HCT116 (cell line): ENCODE results near the gene UBE2E2. TPM values are rescaled to one million over a fixed set of nuclear protein-coding genes. Genes with fewer than 3 reads are reported as not detected.

Experiments used
- ATAC-seq: fragments of 200-7000 bp; cut with Tn5 transposase; 2 replicates; pipeline ENCODE4 v1.9.1; 2020; ENCODE audit warnings: mild to moderate bottlenecking, moderate library complexity
- BruUV-seq: library from RNA; stranded (reverse); fragments of 400-500 nt; replicated peaks from 2 replicates; lab custom pipeline; 2021; lab: Mats Ljungman, UMichigan
- CTCF ChIA-PET: fragments of 300-600 bp; sonication (Branson Sonifier 250); formaldehyde crosslinking; loops from one replicate; lab custom pipeline; 2021; ENCODE audit warnings: antibody characterized with exemption; lab: Charles Lee
- POLR2A ChIA-PET: fragments of 300-600, 350-600 bp; sonication (Branson Sonifier 250); formaldehyde crosslinking; loops from one replicate; lab custom pipeline; 2021; ENCODE audit warnings: antibody characterized with exemption; lab: Charles Lee
- RAD21 ChIA-PET, 2 experiments: fragments of 300-600 bp; sonication (Branson Sonifier 250); formaldehyde crosslinking; loops; one replicate each; lab custom pipeline; 2023; ENCODE audit warnings: low total read pairs in 2 of 2; ENCODE audit not compliant: uncharacterized antibody in 2 of 2, unreplicated experiment in 2 of 2, low non-redundant PET in 1 of 2; lab: Charles Lee
- DNase-seq: peaks from one replicate; pipeline ENCODE4 v3.0.0-alpha.2; 2010; ENCODE audit warnings: low read depth, low spot score
- H2AFZ ChIP-seq: fragments of 200-600 bp; shearing (Covaris generic), sonication (generic); 2 replicates; pipeline ENCODE4 v1.6.1; 2017; ENCODE audit warnings: low read depth, mixed run types, mixed read lengths, antibody characterized with exemption, low read length; ENCODE audit not compliant: poor library complexity, severe bottlenecking
- H3K27ac ChIP-seq: 2 replicates; pipeline ENCODE4 v1.5.1; 2012; ENCODE audit warnings: low read depth, low read length
- H3K27me3 ChIP-seq: fragments of 200-600 bp; sonication (generic); 2 replicates; pipeline ENCODE4 v1.6.1; 2016; ENCODE audit warnings: mixed run types, low read length, mixed read lengths; ENCODE audit not compliant: insufficient read depth
- H3K36me3 ChIP-seq, 2 experiments: fragments of 200-500 bp in 1 of 2; fragments of 200-600 bp in 1 of 2; sonication (Bioruptor generic) in 1 of 2; sonication (generic) in 1 of 2; 2 replicates each; pipeline versions ENCODE4 v1.5.1 to v1.6.1; 2014 to 2016; ENCODE audit warnings: low read length in 2 of 2, inconsistent platforms in 1 of 2, mixed read lengths in 1 of 2, mixed run types in 1 of 2; ENCODE audit not compliant: insufficient read depth in 2 of 2, control insufficient read depth in 1 of 2
- H3K4me1 ChIP-seq, 2 experiments: fragments of 200-600 bp in 1 of 2; sonication (generic) in 1 of 2; 2 replicates each; pipeline versions ENCODE4 v1.5.1 to v1.6.1; 2012 to 2017; ENCODE audit warnings: low read length in 2 of 2, inconsistent platforms in 1 of 2, mild to moderate bottlenecking in 1 of 2, mixed read lengths in 1 of 2, mixed run types in 1 of 2, moderate library complexity in 1 of 2; ENCODE audit not compliant: insufficient read depth in 2 of 2, control insufficient read depth in 1 of 2
- H3K4me2 ChIP-seq: fragments of 200-600 bp; sonication (generic); 2 replicates; pipeline ENCODE4 v1.6.1; 2017; ENCODE audit warnings: mixed run types, low read length, mixed read lengths
- H3K4me3 ChIP-seq, 2 experiments: fragments of 200-600 bp in 1 of 2; sonication (generic) in 1 of 2; replicated peaks in 1 of 2; 2 replicates each; pipeline ENCODE4 v1.5.1; 2011 to 2016; ENCODE audit warnings: low read length in 2 of 2, control low read depth in 1 of 2, low read depth in 1 of 2, mild to moderate bottlenecking in 1 of 2, mixed read lengths in 1 of 2, mixed run types in 1 of 2
- H3K79me2 ChIP-seq: fragments of 200-600 bp; sonication (generic); 2 replicates; pipeline ENCODE4 v1.6.1; 2017; ENCODE audit warnings: mild to moderate bottlenecking, mixed run types, low read length, moderate library complexity, mixed read lengths; ENCODE audit not compliant: insufficient read depth
- H3K9ac ChIP-seq: fragments of 200-600 bp; sonication (generic); 2 replicates; pipeline ENCODE4 v1.6.1; 2016; ENCODE audit warnings: low read length, mixed read lengths
- H3K9me2 ChIP-seq: fragments of 200-600 bp; sonication (generic), shearing (Covaris generic); 2 replicates; pipeline ENCODE4 v1.6.1; 2017; ENCODE audit warnings: mixed run types, mild to moderate bottlenecking, moderate library complexity; ENCODE audit not compliant: insufficient read depth
- H3K9me3 ChIP-seq, 2 experiments: fragments of 200-500 bp in 1 of 2; fragments of 200-600 bp in 1 of 2; sonication (Bioruptor generic) in 1 of 2; sonication (generic) in 1 of 2; 2 replicates each; pipeline ENCODE4 v1.6.1; 2014 to 2017; ENCODE audit warnings: low read length in 2 of 2, mixed read lengths in 2 of 2, inconsistent platforms in 1 of 2, low read depth in 1 of 2, mild to moderate bottlenecking in 1 of 2, mixed run types in 1 of 2, moderate library complexity in 1 of 2; ENCODE audit not compliant: control insufficient read depth in 1 of 2, insufficient read depth in 1 of 2
- H4K20me1 ChIP-seq: fragments of 200-600 bp; sonication (generic), shearing (Covaris generic); 2 replicates; pipeline ENCODE4 v1.6.1; 2017; ENCODE audit warnings: mixed run types, mild to moderate bottlenecking, moderate library complexity; ENCODE audit not compliant: insufficient read depth
- CBX3 ChIP-seq: IDR thresholded peaks from 2 replicates; pipeline ENCODE4 v1.6.1; 2012; ENCODE audit warnings: low read depth
- EGR1 ChIP-seq: IDR thresholded peaks from 2 replicates; pipeline ENCODE4 v1.6.1; 2012; ENCODE audit warnings: low read depth
- FOSL1 ChIP-seq: IDR thresholded peaks from 2 replicates; pipeline ENCODE4 v1.6.1; 2012; ENCODE audit warnings: low read depth
- POLR2A ChIP-seq: IDR thresholded peaks from 2 replicates; pipeline ENCODE4 v1.7.0; 2011; ENCODE audit warnings: borderline replicate concordance; ENCODE audit not compliant: insufficient read depth, insufficient read length; ENCODE audit errors: extremely low read depth
- POLR2AphosphoS5 ChIP-seq: IDR thresholded peaks from 2 replicates; pipeline ENCODE4 v1.6.1; 2011; ENCODE audit warnings: mild to moderate bottlenecking, low read depth, low read length, moderate library complexity
- RAD21 ChIP-seq: IDR thresholded peaks from 2 replicates; pipeline ENCODE4 v1.6.1; 2012; ENCODE audit warnings: low read depth, mild to moderate bottlenecking
- SP1 ChIP-seq: IDR thresholded peaks from 2 replicates; pipeline ENCODE4 v1.6.1; 2012; ENCODE audit warnings: low read depth
- SRF ChIP-seq: IDR thresholded peaks from 2 replicates; pipeline ENCODE4 v1.6.1; 2012; ENCODE audit warnings: low read depth
- YY1 ChIP-seq: IDR thresholded peaks from 2 replicates; pipeline ENCODE4 v1.6.1; 2011; ENCODE audit warnings: low read length, low read depth, moderate library complexity, mild to moderate bottlenecking; ENCODE audit not compliant: insufficient replicate concordance; ENCODE audit errors: extremely low read depth
- ZNF274 ChIP-seq: fragments of 200-500 bp; sonication (Bioruptor generic); IDR thresholded peaks from 2 replicates; pipeline ENCODE4 v1.6.1; 2014; ENCODE audit warnings: mild to moderate bottlenecking, low read depth, low read length, inconsistent platforms
- intact Hi-C: fragments of 100-400 bp; cut with micrococcal nuclease; formaldehyde crosslinking; loops from 2 replicates; pipeline ENCODE4 v1.10.0; 2022
- total RNA-seq: library from RNA; stranded (reverse); gene quantifications from one replicate; pipeline ENCODE4 v1.2.1, GENCODE V29; 2021; ENCODE audit not compliant: unreplicated experiment
- TF ChIP-seq, protein P1 (sequence below): IDR thresholded peaks from 2 replicates; pipeline ENCODE4 v1.6.1; 2012
- TF ChIP-seq, protein P2 (sequence below): IDR thresholded peaks from 2 replicates; pipeline ENCODE4 v1.6.1; 2012; ENCODE audit warnings: low read depth
- TF ChIP-seq, protein P3 (sequence below): IDR thresholded peaks from 2 replicates; pipeline ENCODE4 v1.6.1; 2012

UBE2E2 gene
- total RNA-seq, 1 experiment from 2014 or later = 21.4 TPM

DNA sequence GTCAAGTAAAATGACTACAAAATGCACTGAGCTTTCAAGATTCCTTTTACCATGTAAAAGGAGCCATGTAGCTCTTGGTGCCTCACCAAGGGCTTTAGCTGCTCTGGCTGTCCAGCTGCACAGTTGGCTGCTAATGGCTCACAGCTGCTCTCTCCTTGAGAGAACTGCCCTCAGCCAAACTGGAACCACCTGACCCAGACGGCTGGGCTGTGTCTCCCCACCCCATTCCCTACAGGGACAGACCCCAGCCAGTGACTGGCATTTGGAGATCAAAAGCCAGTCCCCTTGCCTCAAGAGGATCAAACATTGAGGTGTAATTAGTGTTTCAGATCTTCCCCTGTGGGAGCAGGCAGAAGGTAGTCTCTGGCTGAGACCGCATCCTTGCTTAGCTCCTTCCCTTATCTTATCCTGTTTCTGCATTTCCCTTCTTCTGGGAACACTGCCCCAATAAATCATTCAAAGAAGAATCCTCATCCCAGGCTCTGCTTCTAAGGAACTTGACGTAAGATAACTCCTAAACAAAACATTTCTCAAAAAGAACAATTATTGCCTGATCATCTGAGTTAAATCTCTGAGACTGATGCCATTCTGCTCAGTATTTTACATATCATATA is 28.6 kb upstream of the UBE2E2 start:
- Histone ChIP-seq H3K9me3 (no peaks in the 10 kb centered on the region), H2AFZ (no peak overlapping the region), H4K20me1 (no peaks in the 10 kb centered on the region), H3K9me2 (no peaks in the 10 kb centered on the region), H3K4me1 (peaks cover 0 to 7% of the 10 kb centered on the region in 2 experiments; a peak in 1 of 4 replicates), H3K9ac (no peak overlapping the region), H3K4me3 (no peak overlapping the region), H3K27me3 (peaks cover 3% of the 10 kb centered on the region; the same call in 1 of the 2 replicates), H3K36me3 (no peaks in the 10 kb centered on the region), H3K4me2 (no peak overlapping the region), H3K27ac (no peak overlapping the region), H3K79me2 (no peaks in the 10 kb centered on the region)
- intact Hi-C loops = no loop called here
- RAD21 ChIA-PET = no interaction called here
- DNase-seq (no peak), ATAC-seq (no peak)
- POLR2A ChIA-PET = no interaction called here
- BruUV-seq = no TSS peak
- TF ChIP-seq, protein P1, sequence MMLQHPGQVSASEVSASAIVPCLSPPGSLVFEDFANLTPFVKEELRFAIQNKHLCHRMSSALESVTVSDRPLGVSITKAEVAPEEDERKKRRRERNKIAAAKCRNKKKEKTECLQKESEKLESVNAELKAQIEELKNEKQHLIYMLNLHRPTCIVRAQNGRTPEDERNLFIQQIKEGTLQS = no peak
- no peak for TF ChIP-seq ZNF274
- no peak for TF ChIP-seq FOSL1
- no peak for TF ChIP-seq POLR2A
- no peak for TF ChIP-seq YY1
- no peak for TF ChIP-seq RAD21
- TF ChIP-seq EGR1 = no peak
- TF ChIP-seq POLR2AphosphoS5 = no peak
- no peak for TF ChIP-seq SRF
- TF ChIP-seq CBX3 = no peak
- TF ChIP-seq, protein P2, sequence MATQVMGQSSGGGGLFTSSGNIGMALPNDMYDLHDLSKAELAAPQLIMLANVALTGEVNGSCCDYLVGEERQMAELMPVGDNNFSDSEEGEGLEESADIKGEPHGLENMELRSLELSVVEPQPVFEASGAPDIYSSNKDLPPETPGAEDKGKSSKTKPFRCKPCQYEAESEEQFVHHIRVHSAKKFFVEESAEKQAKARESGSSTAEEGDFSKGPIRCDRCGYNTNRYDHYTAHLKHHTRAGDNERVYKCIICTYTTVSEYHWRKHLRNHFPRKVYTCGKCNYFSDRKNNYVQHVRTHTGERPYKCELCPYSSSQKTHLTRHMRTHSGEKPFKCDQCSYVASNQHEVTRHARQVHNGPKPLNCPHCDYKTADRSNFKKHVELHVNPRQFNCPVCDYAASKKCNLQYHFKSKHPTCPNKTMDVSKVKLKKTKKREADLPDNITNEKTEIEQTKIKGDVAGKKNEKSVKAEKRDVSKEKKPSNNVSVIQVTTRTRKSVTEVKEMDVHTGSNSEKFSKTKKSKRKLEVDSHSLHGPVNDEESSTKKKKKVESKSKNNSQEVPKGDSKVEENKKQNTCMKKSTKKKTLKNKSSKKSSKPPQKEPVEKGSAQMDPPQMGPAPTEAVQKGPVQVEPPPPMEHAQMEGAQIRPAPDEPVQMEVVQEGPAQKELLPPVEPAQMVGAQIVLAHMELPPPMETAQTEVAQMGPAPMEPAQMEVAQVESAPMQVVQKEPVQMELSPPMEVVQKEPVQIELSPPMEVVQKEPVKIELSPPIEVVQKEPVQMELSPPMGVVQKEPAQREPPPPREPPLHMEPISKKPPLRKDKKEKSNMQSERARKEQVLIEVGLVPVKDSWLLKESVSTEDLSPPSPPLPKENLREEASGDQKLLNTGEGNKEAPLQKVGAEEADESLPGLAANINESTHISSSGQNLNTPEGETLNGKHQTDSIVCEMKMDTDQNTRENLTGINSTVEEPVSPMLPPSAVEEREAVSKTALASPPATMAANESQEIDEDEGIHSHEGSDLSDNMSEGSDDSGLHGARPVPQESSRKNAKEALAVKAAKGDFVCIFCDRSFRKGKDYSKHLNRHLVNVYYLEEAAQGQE = no peak
- TF ChIP-seq SP1 = no peak
- TF ChIP-seq, protein P3, sequence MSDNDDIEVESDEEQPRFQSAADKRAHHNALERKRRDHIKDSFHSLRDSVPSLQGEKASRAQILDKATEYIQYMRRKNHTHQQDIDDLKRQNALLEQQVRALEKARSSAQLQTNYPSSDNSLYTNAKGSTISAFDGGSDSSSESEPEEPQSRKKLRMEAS = no peak
- CTCF ChIA-PET = no interaction called here
